ENCODE results near the gene DNAH3. TPM values are rescaled to one million over a fixed set of nuclear protein-coding genes. Genes with fewer than 3 reads are reported as not detected.

DNAH3 gene
- total and polyA plus RNA-seq, 2 of the 13 experiments (the other 11 are each of a cell fraction or from before 2014, with no cell fraction given): 0.07 to 0.08 TPM

DNA sequence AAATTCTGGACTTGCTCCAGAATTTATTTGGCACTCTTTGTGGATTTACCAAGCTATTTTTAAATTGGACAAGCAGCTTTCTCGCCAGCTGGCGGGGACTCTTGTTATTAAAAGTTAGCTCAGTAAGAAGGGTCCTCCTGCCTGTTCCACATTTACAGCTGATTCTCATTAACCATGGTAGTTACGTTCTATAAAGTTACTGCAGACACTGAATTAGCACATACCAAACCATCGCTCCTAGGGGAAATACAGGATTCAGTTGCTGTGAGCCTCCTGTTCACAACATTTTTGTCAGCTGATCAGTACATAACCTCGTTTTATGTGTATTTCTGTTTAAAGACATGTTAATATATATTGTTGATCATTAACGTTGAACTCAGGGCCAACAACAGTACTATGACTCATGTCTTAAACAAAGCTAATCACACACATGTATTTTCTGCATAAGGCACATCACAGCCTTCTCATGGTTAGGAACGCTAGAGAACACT is 12.1 kb upstream of the DNAH3 start (continued):
- TF ChIP-seq HES4 (CRISPR knock-in tag; IDR thresholded peaks at IDR 0.05; ENCODE audit: borderline replicate concordance): no peak
- no peak for TF ChIP-seq GATAD2A (CRISPR knock-in tag; IDR thresholded peaks at IDR 0.05)
- TF ChIP-seq PPARG (CRISPR knock-in tag; conservative IDR thresholded peaks at IDR 0.05): no peak
- TF ChIP-seq RAD21 (CRISPR knock-in tag; IDR thresholded peaks at IDR 0.05): no peak
- TF ChIP-seq, protein P1, sequence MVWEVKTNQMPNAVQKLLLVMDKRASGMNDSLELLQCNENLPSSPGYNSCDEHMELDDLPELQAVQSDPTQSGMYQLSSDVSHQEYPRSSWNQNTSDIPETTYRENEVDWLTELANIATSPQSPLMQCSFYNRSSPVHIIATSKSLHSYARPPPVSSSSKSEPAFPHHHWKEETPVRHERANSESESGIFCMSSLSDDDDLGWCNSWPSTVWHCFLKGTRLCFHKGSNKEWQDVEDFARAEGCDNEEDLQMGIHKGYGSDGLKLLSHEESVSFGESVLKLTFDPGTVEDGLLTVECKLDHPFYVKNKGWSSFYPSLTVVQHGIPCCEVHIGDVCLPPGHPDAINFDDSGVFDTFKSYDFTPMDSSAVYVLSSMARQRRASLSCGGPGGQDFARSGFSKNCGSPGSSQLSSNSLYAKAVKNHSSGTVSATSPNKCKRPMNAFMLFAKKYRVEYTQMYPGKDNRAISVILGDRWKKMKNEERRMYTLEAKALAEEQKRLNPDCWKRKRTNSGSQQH (CRISPR knock-in tag; IDR thresholded peaks at IDR 0.05; ENCODE audit: low read depth): no peak
- 0 out of 2 replicates have a peak, but pooled peaks have one; percentile 5 for TF ChIP-seq FOSL2 (CRISPR knock-in tag; IDR thresholded peaks at IDR 0.05)

DNA sequence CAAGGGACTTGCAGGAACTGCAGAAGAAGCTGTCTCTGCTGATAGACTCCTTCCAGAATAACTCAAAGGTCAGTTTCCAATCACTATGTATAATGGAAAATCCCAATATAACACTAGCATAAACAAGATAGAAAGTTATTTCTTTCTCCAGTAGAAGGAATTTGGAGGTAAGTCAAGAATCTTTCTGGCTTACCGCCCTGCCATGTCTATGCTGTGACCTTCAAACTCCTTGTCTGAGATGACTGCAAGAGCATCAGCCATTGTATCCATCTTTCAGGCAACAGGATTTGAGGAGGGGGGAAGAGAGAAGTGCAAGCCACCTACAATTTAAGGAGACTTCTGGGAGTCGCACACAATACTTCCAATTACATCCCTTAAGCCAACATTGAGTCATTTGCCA is 10.6 kb upstream of the DNAH3 start:
- DNase-seq (ENCODE audit: low spot score) (no peak), FAIRE-seq (no peak), ATAC-seq (no peak)
- no peak overlapping the region for H3K4me3 ChIP-seq (replicated peaks in 1 of 3; ENCODE audit: insufficient read depth in 1 of 3, low read depth in 2 of 3, low read length in 3 of 3)
- H2AFZ ChIP-seq (ENCODE audit: low read length): no peak overlapping the region
- in situ Hi-C loops (cut with HindIII; ENCODE audit: extremely low pct_ligation_motif_present, low pct_unique_long_range_greater_than_20kb) (loop anchor here (25.0 kb wide), 1 partner anchor 1176 kb away; no protein-coding TSS in a partner anchor), intact Hi-C loops (cut with micrococcal nuclease; ENCODE audit: unreplicated experiment) (no loop called here)
- H3K4me1 ChIP-seq (ENCODE audit: insufficient read depth, low read length): peaks cover 33% of the 10 kb centered on the region
- no peak overlapping the region for H3K9ac ChIP-seq (ENCODE audit: insufficient read depth, low read depth, low read length)
- no peaks in the 10 kb centered on the region for H3K9me3 ChIP-seq (ENCODE audit: low read length)
- WGBS (ENCODE audit: low lambda C conversion rate): 70% methylated on average over 2 of the region's 2 CpGs
- H3K27me3 ChIP-seq (ENCODE audit: control insufficient read depth in 1 of 2, insufficient read depth in 2 of 2, low read length in 2 of 2): peaks cover 2 to 18% of the 10 kb centered on the region in 2 experiments; a peak in 2 of 5 replicates
- no peak overlapping the region for H3K4me2 ChIP-seq (ENCODE audit: low read depth, low read length)
- no peak overlapping the region for H3K27ac ChIP-seq (ENCODE audit: extremely low read length, insufficient read depth, low read length)
- POLR2A ChIA-PET: interaction anchor here (1.0 to 1.4 kb wide), 2 partner anchors 101 to 140 kb away, joined by 3 to 5 read pairs; no protein-coding TSS in a partner anchor
- H4K20me1 ChIP-seq (ENCODE audit: insufficient read depth, low read length): no peaks in the 10 kb centered on the region
- H3K79me2 ChIP-seq (ENCODE audit: insufficient read depth, low read length): no peaks in the 10 kb centered on the region
- CTCF ChIA-PET (ENCODE audit: low intra/inter-chr PET ratio, low total read pairs): interaction anchor here (1.4 kb wide), 1 partner anchor 139 kb away, joined by 3 read pairs; no protein-coding TSS in a partner anchor
- no peaks in the 10 kb centered on the region for H3K36me3 ChIP-seq (replicated peaks in 1 of 2; ENCODE audit: control insufficient read depth in 1 of 2, insufficient read depth in 2 of 2, low read length in 2 of 2)
- no TSS peak for BruUV-seq (replicated peaks)
- TF ChIP-seq, protein P2, sequence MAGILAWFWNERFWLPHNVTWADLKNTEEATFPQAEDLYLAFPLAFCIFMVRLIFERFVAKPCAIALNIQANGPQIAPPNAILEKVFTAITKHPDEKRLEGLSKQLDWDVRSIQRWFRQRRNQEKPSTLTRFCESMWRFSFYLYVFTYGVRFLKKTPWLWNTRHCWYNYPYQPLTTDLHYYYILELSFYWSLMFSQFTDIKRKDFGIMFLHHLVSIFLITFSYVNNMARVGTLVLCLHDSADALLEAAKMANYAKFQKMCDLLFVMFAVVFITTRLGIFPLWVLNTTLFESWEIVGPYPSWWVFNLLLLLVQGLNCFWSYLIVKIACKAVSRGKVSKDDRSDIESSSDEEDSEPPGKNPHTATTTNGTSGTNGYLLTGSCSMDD (CRISPR knock-in tag; IDR thresholded peaks at IDR 0.05): no peak
- TF ChIP-seq MIXL1 (CRISPR knock-in tag; IDR thresholded peaks at IDR 0.05) (no peak), NR2C2 (CRISPR knock-in tag; IDR thresholded peaks at IDR 0.05; ENCODE audit: borderline replicate concordance) (no peak), NKX3-1 (CRISPR knock-in tag; IDR thresholded peaks at IDR 0.05) (no peak), ZBTB7B (CRISPR knock-in tag; IDR thresholded peaks at IDR 0.05) (no peak), PHF8 (CRISPR knock-in tag; IDR thresholded peaks at IDR 0.05) (no peak), RFXAP (CRISPR knock-in tag; IDR thresholded peaks at IDR 0.05; ENCODE audit: borderline replicate concordance) (no peak), ZNF605 (CRISPR knock-in tag; IDR thresholded peaks at IDR 0.05) (no peak), ZNF234 (CRISPR knock-in tag; conservative IDR thresholded peaks at IDR 0.05) (no peak), ZNF660 (CRISPR knock-in tag; IDR thresholded peaks at IDR 0.05; ENCODE audit: borderline replicate concordance, low read depth) (no peak), ZNF225 (CRISPR knock-in tag; IDR thresholded peaks at IDR 0.05) (no peak), ZNF350 (CRISPR knock-in tag; IDR thresholded peaks at IDR 0.05; ENCODE audit: borderline replicate concordance, low read depth) (no peak)
- TF ChIP-seq, protein P3, sequence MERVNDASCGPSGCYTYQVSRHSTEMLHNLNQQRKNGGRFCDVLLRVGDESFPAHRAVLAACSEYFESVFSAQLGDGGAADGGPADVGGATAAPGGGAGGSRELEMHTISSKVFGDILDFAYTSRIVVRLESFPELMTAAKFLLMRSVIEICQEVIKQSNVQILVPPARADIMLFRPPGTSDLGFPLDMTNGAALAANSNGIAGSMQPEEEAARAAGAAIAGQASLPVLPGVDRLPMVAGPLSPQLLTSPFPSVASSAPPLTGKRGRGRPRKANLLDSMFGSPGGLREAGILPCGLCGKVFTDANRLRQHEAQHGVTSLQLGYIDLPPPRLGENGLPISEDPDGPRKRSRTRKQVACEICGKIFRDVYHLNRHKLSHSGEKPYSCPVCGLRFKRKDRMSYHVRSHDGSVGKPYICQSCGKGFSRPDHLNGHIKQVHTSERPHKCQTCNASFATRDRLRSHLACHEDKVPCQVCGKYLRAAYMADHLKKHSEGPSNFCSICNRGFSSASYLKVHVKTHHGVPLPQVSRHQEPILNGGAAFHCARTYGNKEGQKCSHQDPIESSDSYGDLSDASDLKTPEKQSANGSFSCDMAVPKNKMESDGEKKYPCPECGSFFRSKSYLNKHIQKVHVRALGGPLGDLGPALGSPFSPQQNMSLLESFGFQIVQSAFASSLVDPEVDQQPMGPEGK (CRISPR knock-in tag; IDR thresholded peaks at IDR 0.05): no peak
- TF ChIP-seq, protein P4, sequence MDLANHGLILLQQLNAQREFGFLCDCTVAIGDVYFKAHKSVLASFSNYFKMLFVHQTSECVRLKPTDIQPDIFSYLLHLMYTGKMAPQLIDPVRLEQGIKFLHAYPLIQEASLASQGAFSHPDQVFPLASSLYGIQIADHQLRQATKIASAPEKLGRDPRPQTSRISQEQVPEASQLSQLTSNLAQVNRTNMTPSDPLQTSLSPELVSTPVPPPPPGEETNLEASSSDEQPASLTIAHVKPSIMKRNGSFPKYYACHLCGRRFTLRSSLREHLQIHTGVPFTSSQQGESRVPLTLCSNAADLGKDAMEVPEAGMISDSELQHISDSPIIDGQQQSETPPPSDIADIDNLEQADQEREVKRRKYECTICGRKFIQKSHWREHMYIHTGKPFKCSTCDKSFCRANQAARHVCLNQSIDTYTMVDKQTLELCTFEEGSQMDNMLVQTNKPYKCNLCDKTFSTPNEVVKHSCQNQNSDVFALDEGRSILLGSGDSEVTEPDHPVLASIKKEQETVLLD (CRISPR knock-in tag; IDR thresholded peaks at IDR 0.05; ENCODE audit: low read depth): no peak

Measured in HepG2 (cell line).